Dermis microvascular lymphatic vessel endothelial cell (primary cell): ENCODE results near the gene CAP2. TPM values are rescaled to one million over a fixed set of nuclear protein-coding genes. Genes with fewer than 3 reads are reported as not detected.
"Not testable (repeated sequence)": the region's sequence is repeated elsewhere in the genome, so short reads cannot be mapped to it uniquely, and the experiment has no call there.

ENCODE experiments used
- DNase-seq, 2 donors: peaks; one replicate each; pipeline versions ENCODE4 v3.0.0 to v3.0.0-alpha.2; 2010; ENCODE audit warnings: low read depth in 2 of 2
- total RNA-seq: library from RNA; depleted of rRNA; stranded (reverse); fragments of >200 nt; gene quantifications from 2 replicates; pipeline ENCODE4 v1.2.1, GENCODE V29; 2014

Gene CAP2
- total RNA-seq, 1 donor from 2014 or later, result 0.39 TPM

DNA sequence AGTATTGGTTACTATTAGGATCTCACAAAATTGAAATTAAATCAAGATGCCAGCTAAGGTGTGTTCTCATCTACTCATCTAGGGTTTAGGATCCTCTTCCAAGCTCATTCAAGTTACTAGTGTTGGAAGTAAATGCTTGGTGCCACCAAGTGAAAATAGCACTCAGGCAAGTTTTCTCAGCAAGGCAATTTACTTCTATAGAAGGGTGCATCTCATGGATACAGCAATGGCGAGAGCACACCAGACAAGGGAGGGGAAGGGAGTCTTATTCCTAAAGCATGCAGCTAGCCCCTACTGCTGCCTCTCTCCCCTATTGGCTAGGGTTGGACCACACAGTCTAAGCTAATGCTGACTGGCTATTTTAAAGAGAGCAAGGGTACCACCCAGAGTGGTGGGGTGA lies 183.7 kb downstream of the CAP2 start:
- DNase-seq, result no peak

DNA sequence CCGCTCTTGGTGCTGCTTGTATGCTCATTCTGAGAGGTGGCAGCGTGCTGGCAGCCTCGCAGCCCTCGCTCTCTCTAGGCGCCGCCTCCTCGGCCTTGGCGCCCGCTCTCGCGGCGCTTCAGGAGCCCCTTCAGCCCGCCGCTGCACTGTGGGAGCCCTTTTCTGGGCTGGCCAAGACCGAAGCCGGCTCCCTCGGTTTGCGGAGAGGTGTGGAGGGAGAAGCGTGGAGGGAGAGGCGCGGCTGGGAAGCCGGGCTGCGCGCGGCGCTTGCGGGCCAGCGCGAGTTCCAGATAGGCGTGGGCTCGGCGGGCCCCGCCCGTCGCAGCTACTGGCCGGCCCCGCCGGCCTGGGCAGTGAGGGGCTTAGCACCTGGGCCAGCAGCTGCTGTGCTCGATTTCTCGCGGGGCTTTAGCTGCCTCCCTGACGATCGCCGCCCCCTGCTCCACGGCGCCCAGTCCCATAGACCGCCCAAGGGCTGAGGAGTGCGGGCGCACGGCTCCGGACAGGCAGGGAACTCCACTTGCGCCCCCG lies 187.2 kb downstream of the CAP2 start:
- peak in 1 of 2 donors; percentile 58 for DNase-seq

DNA sequence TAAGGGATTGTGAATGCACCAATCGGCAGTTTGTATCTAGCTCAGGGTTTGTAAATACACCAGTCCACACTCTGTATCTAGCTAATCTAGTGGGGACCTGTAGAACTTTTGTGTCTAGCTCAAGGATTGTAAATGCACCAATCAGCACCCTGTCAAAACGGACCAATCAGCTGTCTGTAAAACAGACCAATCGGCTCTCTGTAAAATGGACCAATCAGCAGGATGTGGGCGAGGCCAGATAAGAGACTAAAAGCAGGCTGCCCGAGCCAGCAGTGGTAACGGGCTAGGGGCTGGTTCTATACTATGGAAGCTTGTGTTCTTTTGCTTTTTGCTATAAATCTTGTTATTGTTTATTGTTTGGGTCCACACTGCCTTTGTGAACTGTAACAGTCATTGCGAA lies 187.9 kb downstream of the CAP2 start:
- DNase-seq, result not testable (repeated sequence)

DNA sequence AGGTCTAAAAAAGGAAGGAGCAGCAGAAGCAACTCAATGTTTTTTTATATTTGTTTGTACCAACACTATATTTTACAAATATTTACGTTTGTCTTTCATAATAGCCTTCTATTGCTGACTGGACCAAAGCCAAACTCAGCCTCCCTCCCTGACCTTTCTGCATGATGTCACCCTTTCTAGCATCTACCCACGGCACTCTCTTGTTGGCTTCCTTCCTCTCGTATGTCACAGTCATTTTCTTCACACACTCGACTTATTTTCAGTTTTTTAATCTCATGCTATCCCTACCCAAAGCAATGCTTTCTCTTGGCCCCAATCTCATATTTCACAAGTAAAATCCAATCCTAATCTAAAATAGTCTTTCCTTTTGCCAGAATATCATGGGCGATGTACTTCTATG lies 190.4 kb downstream of the CAP2 start:
- DNase-seq, result peak in 1 of 2 donors; percentile 62

DNA sequence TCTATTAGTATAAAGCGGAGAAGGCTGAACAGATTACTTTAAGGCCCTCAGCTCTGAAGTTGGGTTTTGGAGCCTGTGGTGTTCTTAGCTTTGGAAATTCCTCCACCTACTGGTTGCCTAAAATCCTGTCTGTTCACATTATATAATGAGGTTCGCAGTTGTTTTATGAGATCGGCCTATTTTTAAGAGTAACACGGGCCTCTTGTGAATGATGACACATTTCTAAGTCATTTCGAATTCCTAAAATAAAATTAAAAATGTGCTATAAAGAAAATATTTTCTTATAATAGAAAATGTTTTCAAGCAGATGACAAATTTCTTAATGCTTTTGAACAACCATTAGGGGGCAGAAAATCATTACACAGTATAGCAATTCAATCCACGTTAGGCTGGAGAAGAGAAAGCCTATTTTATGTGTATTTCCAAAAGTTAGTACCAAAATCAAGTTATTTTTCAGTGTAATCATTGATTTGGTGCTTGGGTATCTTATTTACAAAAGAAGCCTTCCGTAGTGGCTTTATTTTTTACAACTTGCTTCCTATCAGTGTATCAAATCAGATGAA lies 190.9 kb downstream of the CAP2 start:
- peak; percentile 46 to 84 for DNase-seq

DNA sequence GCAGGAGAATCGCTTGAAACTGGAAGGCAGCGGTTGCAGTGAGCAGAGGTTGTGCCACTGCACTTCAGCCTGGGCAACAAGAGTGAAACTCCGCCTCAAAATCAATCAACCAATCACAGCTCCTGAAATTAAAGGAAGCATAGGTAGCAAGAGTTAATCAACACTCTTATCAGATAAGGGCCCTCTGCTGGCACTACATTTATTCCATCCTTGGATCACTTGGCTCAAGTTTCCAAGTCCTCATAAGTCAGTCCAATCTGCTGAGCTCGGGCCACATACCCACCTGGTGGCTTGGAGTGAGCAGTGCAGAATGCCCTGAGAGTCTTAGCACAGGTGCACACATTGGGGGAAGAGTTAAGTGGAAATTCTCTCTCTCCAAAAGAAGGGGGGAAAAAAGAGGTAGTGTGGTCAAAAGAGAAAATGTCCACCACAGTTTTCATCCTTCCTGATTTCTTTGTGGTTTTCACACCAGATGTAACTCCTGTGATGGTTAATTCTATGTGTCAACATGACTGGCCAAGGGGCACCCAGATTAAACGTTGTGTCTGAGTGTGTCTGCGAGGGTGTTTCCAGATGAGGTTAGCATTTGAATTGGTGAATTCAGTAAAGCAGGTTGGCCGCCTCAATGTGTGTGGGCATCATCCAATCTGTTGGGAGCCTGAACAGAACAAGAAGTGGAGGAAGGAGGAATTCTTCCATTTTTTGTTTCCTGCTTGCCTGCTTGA lies 192.5 kb downstream of the CAP2 start:
- peak in 1 of 2 donors; percentile 21 for DNase-seq

DNA sequence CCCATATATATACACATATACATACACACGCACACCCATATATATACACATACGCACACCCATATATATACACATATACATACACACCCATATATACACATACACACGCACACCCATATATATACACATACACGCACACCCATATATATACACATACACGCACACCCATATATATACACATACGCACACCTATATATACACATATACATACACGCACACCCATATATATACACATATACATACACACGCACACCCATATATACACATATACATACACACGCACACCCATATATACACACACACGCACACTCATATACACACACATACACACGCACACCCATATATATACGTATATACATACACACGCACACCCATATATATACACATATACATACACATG lies 193.2 kb downstream of the CAP2 start:
- DNase-seq, result not testable (repeated sequence)

DNA sequence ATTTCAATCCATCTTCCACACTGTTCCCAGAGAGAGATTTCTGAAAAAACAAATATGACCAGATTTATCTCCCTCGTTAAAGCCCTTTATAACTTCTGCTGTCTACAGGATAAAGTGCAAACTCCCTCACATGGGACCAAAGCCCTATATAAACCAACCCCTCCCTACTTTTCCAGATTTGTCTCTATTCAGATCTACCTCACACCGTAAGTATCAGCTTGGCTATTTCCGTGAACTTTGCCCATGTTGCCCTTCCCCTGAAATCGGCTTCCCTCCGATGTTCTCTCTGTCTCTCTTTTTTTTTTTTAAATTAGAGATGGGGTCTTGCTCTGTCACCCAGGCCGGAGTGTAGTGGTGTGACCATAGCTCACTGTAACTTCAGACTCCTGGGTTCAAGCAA lies 194.6 kb downstream of the CAP2 start:
- DNase-seq, result no peak

DNA sequence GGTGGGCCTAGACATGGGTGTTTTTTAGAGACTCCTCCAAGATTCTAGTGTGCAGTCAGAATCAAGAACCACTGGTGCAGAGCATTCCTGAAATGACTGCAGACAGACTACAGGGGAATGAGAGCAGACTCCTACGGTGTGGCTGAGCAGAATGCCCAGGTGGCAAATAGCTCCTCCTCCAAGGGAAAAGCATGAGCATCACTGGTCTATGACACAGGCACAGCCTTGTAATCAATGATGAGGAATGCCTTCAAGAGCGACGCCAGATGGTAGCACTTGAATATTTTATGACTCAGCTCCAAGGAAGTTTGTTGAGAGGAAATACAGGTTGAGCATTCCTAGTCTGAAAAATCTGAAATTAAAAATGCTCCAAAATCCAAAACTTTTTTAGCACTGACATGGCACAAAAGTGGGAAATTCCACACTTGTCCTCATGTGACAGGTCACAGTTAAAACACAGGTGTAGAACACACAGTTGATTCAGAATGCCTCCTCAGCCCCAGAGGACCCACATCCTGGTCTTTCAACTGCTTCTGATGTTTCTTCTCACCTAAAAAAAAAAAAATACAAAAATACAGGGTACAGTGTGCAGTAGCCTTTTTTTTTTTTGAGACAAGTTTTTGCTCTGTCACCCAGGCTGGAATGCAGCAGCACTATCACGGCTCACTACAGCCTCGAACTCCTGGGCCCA lies 196.2 kb downstream of the CAP2 start:
- peak in 1 of 2 donors; percentile 51 for DNase-seq

DNA sequence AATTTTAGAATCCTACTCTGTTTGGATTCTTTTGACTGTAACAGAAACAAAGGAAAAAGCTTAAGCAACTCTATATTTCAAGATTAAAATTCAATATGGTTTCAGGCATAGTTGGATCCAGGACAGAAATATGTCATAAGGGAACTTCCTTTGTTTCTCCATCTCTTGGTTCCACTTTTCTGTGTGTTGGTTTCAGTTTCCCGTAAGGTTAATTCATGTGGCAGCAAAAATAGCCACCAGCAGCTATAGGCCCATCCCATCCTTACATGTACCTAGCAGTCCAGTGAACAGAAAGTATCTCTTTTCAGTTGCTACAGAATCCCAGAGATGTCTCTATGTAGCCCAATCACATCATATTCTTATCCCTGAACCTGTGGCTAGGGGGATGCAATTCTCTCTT lies 197.9 kb downstream of the CAP2 start:
- DNase-seq, result no peak

DNA sequence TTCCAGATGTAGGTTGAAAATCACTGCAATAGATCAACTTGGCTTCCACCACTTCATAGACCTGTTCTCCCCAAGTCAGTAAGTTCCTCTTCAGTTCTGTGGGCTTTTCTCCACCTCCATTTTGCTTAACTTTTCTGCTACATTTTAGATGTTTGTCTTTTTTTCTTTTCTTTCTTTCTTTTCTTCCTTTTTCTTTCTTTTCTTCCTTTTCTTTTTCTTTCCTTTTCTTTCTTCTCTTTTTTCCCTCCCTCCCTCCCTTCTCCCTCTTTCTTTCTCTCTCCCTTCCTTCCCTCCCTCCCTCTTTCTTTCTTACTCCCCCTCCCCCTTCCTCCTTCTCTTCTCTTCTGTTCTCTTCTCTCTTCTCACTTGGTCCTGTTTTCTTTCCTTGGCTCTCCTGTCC lies 199.9 kb downstream of the CAP2 start:
- DNase-seq, result no peak

DNA sequence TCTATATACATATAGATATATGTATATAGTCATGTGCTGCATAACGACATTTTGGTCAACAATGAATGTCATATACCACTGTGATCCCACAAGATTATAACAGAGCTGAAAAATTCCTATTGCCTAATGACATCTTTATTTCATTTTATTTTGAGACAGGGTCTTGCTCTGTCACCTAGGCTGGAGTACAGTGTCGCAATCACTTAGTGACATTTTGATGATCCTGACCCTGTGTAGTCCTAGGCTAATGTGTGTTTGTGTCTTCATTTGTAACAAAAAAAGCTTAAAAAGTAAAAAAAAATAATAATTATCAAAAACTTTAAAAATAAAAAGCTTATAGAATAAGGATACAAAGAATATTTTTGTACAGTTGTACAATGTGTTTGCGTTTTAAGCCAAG lies 202.7 kb downstream of the CAP2 start:
- no peak for DNase-seq

DNA sequence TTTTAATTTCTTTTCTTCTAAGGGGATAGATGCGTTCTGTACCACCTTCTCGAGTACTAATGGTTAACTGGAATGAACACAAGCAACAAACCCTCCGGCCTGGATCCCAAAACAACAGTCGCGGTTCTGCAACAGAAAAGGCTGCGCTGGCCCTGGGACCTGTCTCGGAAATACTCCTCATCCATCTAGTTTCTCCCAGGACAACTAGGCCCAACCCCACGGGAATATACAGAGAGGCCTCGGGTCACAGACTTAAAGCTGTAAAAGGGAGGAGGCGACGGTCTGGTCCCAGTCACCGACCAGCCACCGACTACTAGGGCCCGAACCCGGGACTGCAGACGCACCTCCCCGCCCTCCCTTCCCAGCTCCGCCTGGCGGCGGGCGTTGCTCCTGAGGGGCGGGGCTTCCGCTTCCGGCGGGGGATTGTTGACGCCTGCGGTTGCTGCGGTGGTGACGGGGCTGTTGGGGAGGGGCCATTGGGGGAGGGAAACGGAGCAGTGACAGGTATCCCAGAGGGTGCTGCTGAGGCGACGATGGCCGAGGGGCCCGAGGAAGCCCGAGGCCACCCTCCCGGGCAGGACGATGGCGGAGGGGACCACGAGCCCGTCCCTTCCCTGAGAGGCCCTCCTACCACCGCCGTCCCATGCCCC lies 206.6 kb downstream of the CAP2 start, which contains the start of gene FAM8A1:
FAM8A1 (plus strand) TSS at position 426 of the 650 bp plus-strand sequence; CDS start at position 534, 108 bp downstream.
- DNase-seq, result peak; percentile 81 to 88

DNA sequence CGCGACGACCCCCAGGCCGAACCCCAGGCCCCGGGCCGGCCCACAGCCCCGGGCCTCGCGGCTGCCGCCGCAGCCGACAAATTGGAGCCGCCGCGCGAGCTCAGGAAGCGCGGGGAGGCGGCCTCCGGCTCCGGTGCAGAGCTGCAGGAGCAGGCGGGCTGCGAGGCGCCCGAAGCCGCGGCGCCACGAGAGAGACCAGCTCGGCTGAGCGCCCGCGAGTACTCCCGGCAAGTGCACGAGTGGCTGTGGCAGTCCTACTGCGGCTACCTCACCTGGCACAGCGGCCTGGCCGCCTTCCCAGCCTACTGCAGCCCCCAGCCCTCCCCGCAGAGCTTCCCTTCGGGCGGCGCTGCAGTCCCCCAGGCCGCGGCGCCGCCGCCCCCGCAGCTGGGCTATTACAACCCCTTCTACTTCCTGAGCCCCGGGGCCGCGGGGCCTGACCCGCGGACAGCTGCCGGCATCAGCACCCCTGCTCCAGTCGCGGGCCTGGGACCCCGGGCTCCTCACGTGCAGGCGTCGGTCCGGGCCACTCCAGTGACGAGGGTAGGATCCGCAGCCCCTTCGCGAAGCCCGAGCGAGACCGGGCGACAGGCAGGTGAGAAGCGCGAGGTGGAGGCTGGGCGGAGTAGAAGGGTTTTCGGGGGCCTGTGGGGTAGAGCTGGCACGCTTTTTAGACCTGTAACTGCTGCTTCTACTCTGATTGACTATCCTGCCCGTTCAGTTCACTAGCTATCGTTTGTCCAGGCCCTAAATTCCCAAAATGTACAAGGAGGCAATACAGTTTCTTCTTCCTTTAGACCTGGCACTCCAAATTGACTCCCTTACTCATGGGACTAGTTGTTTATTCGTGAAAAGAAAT lies 207.4 kb downstream of the CAP2 start:
- peak in 1 of 2 donors; percentile 48 for DNase-seq

DNA sequence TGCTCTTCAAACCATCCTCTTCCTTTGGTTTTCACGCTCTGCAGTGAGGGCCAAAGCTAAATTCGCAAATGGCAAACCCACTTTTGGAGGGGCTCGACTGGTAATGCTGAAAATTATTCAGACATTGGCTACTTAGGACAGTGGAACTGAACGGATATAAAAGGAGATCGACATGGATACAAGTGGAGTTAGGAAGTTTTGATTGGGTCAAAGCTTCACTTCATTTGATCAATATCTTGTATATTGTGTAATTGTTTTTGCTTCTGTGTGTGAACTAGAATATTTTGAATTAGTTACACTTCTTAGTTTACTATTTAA lies 207.9 kb downstream of the CAP2 start:
- no peak for DNase-seq

DNA sequence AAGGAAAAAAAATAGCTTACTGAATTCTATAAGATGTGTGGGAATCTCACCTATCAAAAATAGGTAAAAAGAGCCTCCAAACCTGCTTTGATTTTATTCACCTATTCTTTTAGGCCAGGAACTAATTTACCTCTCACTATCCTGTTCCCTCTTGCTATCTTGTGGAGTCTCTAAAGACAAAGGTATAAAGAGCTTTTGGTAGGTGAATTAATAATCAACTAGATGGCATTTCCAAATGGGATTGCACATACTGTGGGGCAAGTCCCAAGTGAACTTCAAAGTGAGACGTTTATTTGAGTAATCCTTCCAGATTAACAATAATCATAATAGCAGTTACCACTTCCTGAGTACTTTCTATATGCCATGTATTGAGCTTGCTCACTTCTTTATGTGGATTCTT lies 209.5 kb downstream of the CAP2 start:
- no peak for DNase-seq

DNA sequence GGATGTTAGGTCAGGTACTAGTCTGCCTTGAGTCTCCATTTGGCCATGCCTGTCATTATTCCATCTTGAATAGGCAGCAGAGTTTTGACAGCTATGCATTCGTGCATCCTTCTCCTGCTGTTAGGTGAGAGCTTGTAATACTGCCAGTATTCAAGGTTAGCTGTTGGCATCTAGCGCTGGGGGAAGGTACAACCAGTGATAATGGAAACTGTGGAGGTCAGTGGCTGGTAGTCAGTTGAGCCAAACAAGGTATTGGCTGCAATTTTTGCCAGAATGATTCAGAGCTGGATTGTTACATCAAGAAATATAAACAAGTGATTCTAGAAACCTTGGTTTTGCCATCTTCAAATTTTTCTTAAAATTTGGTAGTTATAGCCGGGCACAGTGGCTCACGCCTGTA lies 213.2 kb downstream of the CAP2 start:
- no peak for DNase-seq
